HepG2 (cell line): ENCODE results near the gene GRHL3. TPM values are rescaled to one million over a fixed set of nuclear protein-coding genes. Genes with fewer than 3 reads are reported as not detected.

Experiments
- ATAC-seq: fragments of 200-7000 bp; cut with Tn5 transposase; 3 replicates; pipeline ENCODE4 v1.9.1; 2020; ENCODE audit warnings: mild to moderate bottlenecking, moderate library complexity
- BruUV-seq: library from RNA; stranded (reverse); fragments of 400-500 nt; replicated peaks from 2 replicates; lab custom pipeline; 2021; lab: Mats Ljungman, UMichigan
- CTCF ChIA-PET: fragments of 300-600 bp; formaldehyde crosslinking; extraction: SDS; loops from one replicate; lab custom pipeline; 2021; ENCODE audit warnings: low total read pairs, inconsistent platforms, low intra/inter-chr PET ratio; lab: Yijun Ruan, JAX
- POLR2A ChIA-PET: fragments of 350-600 bp; sonication (Branson Sonifier 250); formaldehyde crosslinking; loops from one replicate; lab custom pipeline; 2020; ENCODE audit warnings: antibody characterized with exemption, inconsistent platforms; lab: Yijun Ruan, JAX
- DNase-seq: peaks from one replicate; pipeline ENCODE4 v3.0.0-alpha.2; 2015; ENCODE audit warnings: low spot score
- FAIRE-seq: peaks from 3 replicates; lab custom pipeline; 2011; peaks lifted over from hg19 to GRCh38; lab: Jason Lieb, UNC
- H2AFZ ChIP-seq: one replicate; pipeline ENCODE4 v1.6.1; 2011; ENCODE audit warnings: low read length, inconsistent platforms
- H3K27ac ChIP-seq: fragments of 300-600 bp; 3 replicates; pipeline ENCODE4 v1.8.0; 2011; ENCODE audit warnings: mixed run types, mild to moderate bottlenecking, mixed read lengths, low read length, inconsistent platforms; ENCODE audit not compliant: insufficient read depth; ENCODE audit errors: extremely low read length
- H3K27me3 ChIP-seq, 2 experiments: fragments of 200-600 bp in 1 of 2; 2 replicates in 1 of 2; 3 replicates in 1 of 2; pipeline versions ENCODE4 v1.6.0 to v1.8.0; 2011; ENCODE audit warnings: low read length in 2 of 2, mild to moderate bottlenecking in 2 of 2, moderate library complexity in 2 of 2, inconsistent platforms in 1 of 2; ENCODE audit not compliant: insufficient read depth in 2 of 2, control insufficient read depth in 1 of 2
- H3K36me3 ChIP-seq, 2 experiments: fragments of 200-600 bp in 1 of 2; replicated peaks in 1 of 2; 2 replicates in 1 of 2; 3 replicates in 1 of 2; pipeline versions ENCODE4 v1.5.1 to v1.8.0; 2011; ENCODE audit warnings: low read length in 2 of 2, inconsistent platforms in 1 of 2; ENCODE audit not compliant: insufficient read depth in 2 of 2, control insufficient read depth in 1 of 2
- H3K4me1 ChIP-seq: 2 replicates; pipeline ENCODE4 v1.5.1; 2012; ENCODE audit warnings: low read length, inconsistent platforms; ENCODE audit not compliant: insufficient read depth
- H3K4me2 ChIP-seq: 2 replicates; pipeline ENCODE4 v1.6.0; 2011; ENCODE audit warnings: low read depth, low read length, inconsistent platforms
- H3K4me3 ChIP-seq, 3 experiments: fragments of 200-600 bp in 1 of 3; sonication (generic), shearing (Covaris generic) in 1 of 3; replicated peaks in 1 of 3; 2 replicates each; pipeline ENCODE4 v1.5.1; 2011 to 2016; ENCODE audit warnings: low read length in 3 of 3, inconsistent platforms in 2 of 3, low read depth in 2 of 3, mild to moderate bottlenecking in 2 of 3, control low read depth in 1 of 3, mixed read lengths in 1 of 3; ENCODE audit not compliant: insufficient read depth in 1 of 3
- H3K79me2 ChIP-seq: one replicate; pipeline ENCODE4 v1.6.1; 2011; ENCODE audit warnings: low read length, inconsistent platforms; ENCODE audit not compliant: insufficient read depth
- H3K9ac ChIP-seq: 2 replicates; pipeline ENCODE4 v1.6.0; 2011; ENCODE audit warnings: mild to moderate bottlenecking, low read depth, low read length, inconsistent platforms; ENCODE audit not compliant: insufficient read depth
- H3K9me3 ChIP-seq: 2 replicates; pipeline ENCODE4 v1.5.1; 2012; ENCODE audit warnings: mild to moderate bottlenecking, low read length
- H4K20me1 ChIP-seq: 2 replicates; pipeline ENCODE4 v1.6.0; 2011; ENCODE audit warnings: inconsistent platforms, mild to moderate bottlenecking, low read length, moderate library complexity; ENCODE audit not compliant: insufficient read depth
- BCL6 ChIP-seq: IDR thresholded peaks from 2 replicates; pipeline ENCODE4 v1.6.1; 2016; ENCODE audit warnings: missing genetic modification reagents, missing compliant biosample characterization
- EZH2 ChIP-seq: conservative IDR thresholded peaks from 2 replicates; pipeline ENCODE4 v1.6.1; 2012; ENCODE audit warnings: mild to moderate bottlenecking, low read depth, low read length, moderate library complexity
- MYC ChIP-seq: sonication (generic); formaldehyde crosslinking; IDR thresholded peaks from 2 replicates; pipeline ENCODE4 v1.9.0; 2021; ENCODE audit warnings: missing genetic modification reagents, borderline replicate concordance
- NR2F2 ChIP-seq: IDR thresholded peaks from 2 replicates; pipeline ENCODE4 v1.6.1; 2012; ENCODE audit warnings: low read depth, inconsistent platforms, borderline replicate concordance
- PHF20 ChIP-seq: sonication (generic); formaldehyde crosslinking; IDR thresholded peaks from 2 replicates; pipeline ENCODE4 v1.5.0; 2020; ENCODE audit warnings: mild to moderate bottlenecking, missing genetic modification reagents
- REL ChIP-seq: sonication (generic); formaldehyde crosslinking; conservative IDR thresholded peaks from 2 replicates; pipeline ENCODE4 v1.8.0; 2022; ENCODE audit warnings: mild to moderate bottlenecking, missing genetic modification reagents, moderate library complexity
- ZBTB42 ChIP-seq: sonication (generic); formaldehyde crosslinking; IDR thresholded peaks from 2 replicates; pipeline ENCODE4 v1.5.0; 2020; ENCODE audit warnings: mild to moderate bottlenecking, missing genetic modification reagents
- ZNF124 ChIP-seq: sonication (generic); formaldehyde crosslinking; IDR thresholded peaks from 2 replicates; pipeline ENCODE4 v1.4.0; 2020; ENCODE audit warnings: missing genetic modification reagents
- ZNF274 ChIP-seq: sonication (generic); formaldehyde crosslinking; IDR thresholded peaks from 2 replicates; pipeline ENCODE4 v1.5.1; 2020; ENCODE audit warnings: mild to moderate bottlenecking, missing genetic modification reagents
- ZNF331 ChIP-seq: sonication (generic); formaldehyde crosslinking; IDR thresholded peaks from 2 replicates; pipeline ENCODE4 v1.4.0; 2020; ENCODE audit warnings: missing genetic modification reagents
- ZNF451 ChIP-seq: sonication (generic); formaldehyde crosslinking; IDR thresholded peaks from 2 replicates; pipeline ENCODE4 v1.5.0; 2020; ENCODE audit warnings: mild to moderate bottlenecking, missing genetic modification reagents
- ZNF614 ChIP-seq: IDR thresholded peaks from 2 replicates; pipeline ENCODE4 v1.6.1; 2018; ENCODE audit warnings: missing biosample characterization, missing genetic modification reagents, inconsistent platforms, borderline replicate concordance
- ZNF720 ChIP-seq: sonication (generic); formaldehyde crosslinking; IDR thresholded peaks from 2 replicates; pipeline ENCODE4 v1.4.0; 2020; ENCODE audit warnings: missing genetic modification reagents
- WGBS: methylation state at CpG from one replicate; pipeline ENCODE4 v1.1.6; 2017; ENCODE audit warnings: low lambda C conversion rate; 5-methylcytosine and 5-hydroxymethylcytosine counted together
- in situ Hi-C: cut with HindIII; loops from 2 replicates; pipeline ENCODE4 v1.10.0; 2017; ENCODE audit warnings: low pct_unique_long_range_greater_than_20kb; ENCODE audit not compliant: extremely low pct_ligation_motif_present
- intact Hi-C: fragments of 100-400 bp; cut with micrococcal nuclease; formaldehyde crosslinking; loops from one replicate; pipeline ENCODE4 v1.10.0; 2022; ENCODE audit not compliant: unreplicated experiment
- polyA plus RNA-seq, 8 experiments: library from polyadenylated mRNA; depleted of rRNA in 3 of 8; stranded (reverse) in 7 of 8; unstranded in 1 of 8; fragments of >200 nt; fragmentation: Illumina TruSeq in 4 of 8; extraction: Trizol in 4 of 8; gene quantifications; 2 replicates each; pipeline versions ENCODE4 v1.2.1 to v1.2.3, GENCODE V29; 2011 to 2016; ENCODE audit warnings: low read depth in 4 of 8, missing spikeins in 1 of 8, mixed read lengths in 1 of 8; ENCODE audit not compliant: insufficient read depth in 1 of 8
- total RNA-seq, 5 experiments: library from RNA; depleted of rRNA; stranded (reverse); fragments of >200 nt; fragmentation: Illumina TruSeq; extraction: Trizol; gene quantifications; 2 replicates each; pipeline ENCODE4 v1.2.3, GENCODE V29; 2016; ENCODE audit warnings: low read depth in 1 of 5
- TF ChIP-seq, protein P1 (sequence below): sonication (generic); formaldehyde crosslinking; IDR thresholded peaks from 2 replicates; pipeline ENCODE4 v1.4.0; 2020; ENCODE audit warnings: missing genetic modification reagents, borderline replicate concordance
- TF ChIP-seq, protein P2 (sequence below): IDR thresholded peaks from 2 replicates; pipeline ENCODE4 v1.6.1; 2016; ENCODE audit warnings: control low read depth

The GRHL3 gene
- total and polyA plus RNA-seq, 2 of the 13 experiments (the other 11 are each of a cell fraction or from before 2014, with no cell fraction given), result not detected

DNA sequence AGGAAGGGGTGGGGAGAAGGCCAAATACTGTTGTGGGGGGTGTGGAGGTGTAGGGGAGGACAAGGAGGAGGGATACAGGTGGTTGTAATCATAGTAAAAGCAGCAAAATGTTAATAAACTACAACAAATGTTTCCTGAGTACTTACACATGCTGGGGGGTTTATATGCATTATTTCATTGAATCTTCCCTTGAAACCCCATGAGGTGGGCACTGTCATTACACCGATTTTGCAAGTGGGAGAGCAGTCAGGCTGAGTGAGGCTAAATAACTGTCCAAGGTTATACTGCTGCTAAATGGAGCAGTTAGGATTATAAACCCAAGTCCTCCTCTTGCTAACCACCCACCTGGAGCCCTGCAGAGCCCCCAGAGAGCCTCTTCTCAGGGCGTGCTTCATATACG lies 14.4 kb upstream of the GRHL3 start:
- in situ Hi-C loops, result no loop called here
- no peak for TF ChIP-seq ZNF331
- no peak for TF ChIP-seq BCL6 (CRISPR knock-in tag)
- TF ChIP-seq ZNF614 (CRISPR knock-in tag), result no peak
- TF ChIP-seq, protein P1, sequence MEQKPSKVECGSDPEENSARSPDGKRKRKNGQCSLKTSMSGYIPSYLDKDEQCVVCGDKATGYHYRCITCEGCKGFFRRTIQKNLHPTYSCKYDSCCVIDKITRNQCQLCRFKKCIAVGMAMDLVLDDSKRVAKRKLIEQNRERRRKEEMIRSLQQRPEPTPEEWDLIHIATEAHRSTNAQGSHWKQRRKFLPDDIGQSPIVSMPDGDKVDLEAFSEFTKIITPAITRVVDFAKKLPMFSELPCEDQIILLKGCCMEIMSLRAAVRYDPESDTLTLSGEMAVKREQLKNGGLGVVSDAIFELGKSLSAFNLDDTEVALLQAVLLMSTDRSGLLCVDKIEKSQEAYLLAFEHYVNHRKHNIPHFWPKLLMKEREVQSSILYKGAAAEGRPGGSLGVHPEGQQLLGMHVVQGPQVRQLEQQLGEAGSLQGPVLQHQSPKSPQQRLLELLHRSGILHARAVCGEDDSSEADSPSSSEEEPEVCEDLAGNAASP, result no peak

DNA sequence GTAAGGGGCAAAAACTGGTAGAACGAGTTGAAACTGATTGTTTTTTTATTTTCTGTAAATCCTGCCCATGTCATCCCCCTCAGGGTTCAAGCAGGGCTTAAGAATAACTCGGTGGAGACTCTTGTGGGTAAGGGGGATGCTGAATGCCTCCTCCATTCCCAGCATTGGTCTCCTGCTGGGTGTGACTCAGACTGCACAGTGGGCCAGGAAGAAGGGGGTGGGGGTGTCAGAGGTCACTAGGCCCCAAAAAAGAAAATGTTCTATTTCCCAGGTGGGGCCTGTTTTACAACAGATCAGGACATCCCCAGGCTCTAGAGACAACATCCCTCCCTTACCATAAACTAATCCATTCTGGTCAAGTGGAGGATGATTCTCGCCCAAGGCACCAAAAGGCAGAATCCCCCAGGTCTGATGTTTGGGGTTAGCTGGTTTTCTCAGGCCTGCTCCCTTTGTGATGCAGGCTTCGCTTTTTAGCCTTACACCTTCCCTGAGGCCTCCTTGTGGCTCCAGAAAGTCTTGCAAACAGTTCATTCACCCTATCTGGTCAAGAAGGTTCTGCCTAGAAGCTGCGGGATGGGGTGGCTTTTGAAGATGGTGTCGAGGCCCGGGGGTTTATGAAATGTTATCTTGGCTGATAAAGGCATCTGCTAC lies 10.7 kb upstream of the GRHL3 start:
- FAIRE-seq (no peak), DNase-seq (no peak)

More for the DNA sequence above, 14.4 kb upstream of the GRHL3 start:
- H3K27me3 ChIP-seq, result peaks cover 1 to 44% of the 10 kb centered on the region in 2 experiments; a peak in 4 of 5 replicates
- intact Hi-C loops, result no loop called here
- H3K79me2 ChIP-seq, result no peaks in the 10 kb centered on the region
- POLR2A ChIA-PET, result no interaction called here
- no peaks in the 10 kb centered on the region for H3K4me1 ChIP-seq
- CTCF ChIA-PET, result no interaction called here
- no peak overlapping the region for H2AFZ ChIP-seq
- H3K4me2 ChIP-seq, result no peak overlapping the region
- H3K4me3 ChIP-seq, result no peak overlapping the region
- ATAC-seq (no peak), FAIRE-seq (no peak), DNase-seq (no peak)
- H3K9ac ChIP-seq, result no peak overlapping the region
- no TSS peak for BruUV-seq
- H3K27ac ChIP-seq, result no peak overlapping the region
- no peaks in the 10 kb centered on the region for H4K20me1 ChIP-seq
- H3K36me3 ChIP-seq, result no peaks in the 10 kb centered on the region
- WGBS, result 4% methylated on average over 3 of the region's 3 CpGs
- no peaks in the 10 kb centered on the region for H3K9me3 ChIP-seq

More for the DNA sequence above, 10.7 kb upstream of the GRHL3 start:
- BruUV-seq, result no TSS peak
- CTCF ChIA-PET, result no interaction called here
- in situ Hi-C loops, result no loop called here
- no peaks in the 10 kb centered on the region for H3K79me2 ChIP-seq
- no peaks in the 10 kb centered on the region for H3K36me3 ChIP-seq
- no peak overlapping the region for H3K4me2 ChIP-seq
- H3K9ac ChIP-seq, result no peak overlapping the region
- no peak for TF ChIP-seq NR2F2
- no peak for TF ChIP-seq ZNF451
- TF ChIP-seq, protein P2, sequence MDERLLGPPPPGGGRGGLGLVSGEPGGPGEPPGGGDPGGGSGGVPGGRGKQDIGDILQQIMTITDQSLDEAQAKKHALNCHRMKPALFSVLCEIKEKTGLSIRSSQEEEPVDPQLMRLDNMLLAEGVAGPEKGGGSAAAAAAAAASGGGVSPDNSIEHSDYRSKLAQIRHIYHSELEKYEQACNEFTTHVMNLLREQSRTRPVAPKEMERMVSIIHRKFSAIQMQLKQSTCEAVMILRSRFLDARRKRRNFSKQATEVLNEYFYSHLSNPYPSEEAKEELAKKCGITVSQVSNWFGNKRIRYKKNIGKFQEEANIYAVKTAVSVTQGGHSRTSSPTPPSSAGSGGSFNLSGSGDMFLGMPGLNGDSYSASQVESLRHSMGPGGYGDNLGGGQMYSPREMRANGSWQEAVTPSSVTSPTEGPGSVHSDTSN, result no peak
- TF ChIP-seq ZNF274 (CRISPR knock-in tag), result no peak
- TF ChIP-seq ZNF124 (CRISPR knock-in tag), result no peak
- TF ChIP-seq EZH2, result no peak
- TF ChIP-seq MYC (CRISPR knock-in tag), result no peak
- TF ChIP-seq PHF20 (CRISPR knock-in tag), result no peak
- TF ChIP-seq REL, result no peak
- no peak for TF ChIP-seq ZBTB42 (CRISPR knock-in tag)
- TF ChIP-seq ZNF720 (CRISPR knock-in tag), result no peak
- TF ChIP-seq, all 625 proteins: peak for 0
- WGBS, result 3% methylated on average over 5 of the region's 7 CpGs
- ATAC-seq, result no peak
- no peaks in the 10 kb centered on the region for H3K9me3 ChIP-seq
- POLR2A ChIA-PET, result no interaction called here
- H3K27me3 ChIP-seq, result peaks cover 1 to 24% of the 10 kb centered on the region in 2 experiments; a peak in 4 of 5 replicates
- H4K20me1 ChIP-seq, result no peaks in the 10 kb centered on the region
- H3K4me3 ChIP-seq, result no peak overlapping the region
- intact Hi-C loops, result no loop called here
- H3K27ac ChIP-seq, result no peak overlapping the region
- no peaks in the 10 kb centered on the region for H3K4me1 ChIP-seq
- no peak overlapping the region for H2AFZ ChIP-seq
